Stimulated activated CD8-positive, alpha-beta memory T cell treated with anti-CD3 and anti-CD28 coated beads, Interleukin-15, amount 100 ng/mL, for 4 hours (primary cell): ENCODE measurements around the gene TPGS2.
"Not testable (repeated sequence)": the region's sequence is repeated elsewhere in the genome, so short reads cannot be mapped to it uniquely, and the experiment has no call there.

Experiments
- DNase-seq, 2 donors: peaks; one replicate each; pipeline ENCODE4 v3.0.0-alpha.2; 2020; ENCODE audit warnings: low read depth in 2 of 2

TPGS2 gene

GRCh38 chr18:36772241-36772723 is 56.5 kb downstream of the TPGS2 start:
- DNase-seq = no peak

GRCh38 chr18:36771245-36771644 is 57.6 kb downstream of the TPGS2 start:
- DNase-seq = no peak

GRCh38 chr18:36770315-36770946 is 58.4 kb downstream of the TPGS2 start:
- DNase-seq = no peak

GRCh38 chr18:36769611-36770314 is 59.0 kb downstream of the TPGS2 start:
- no peak for DNase-seq

GRCh38 chr18:36769172-36769571 is 59.6 kb downstream of the TPGS2 start:
- DNase-seq = no peak

- no peak for DNase-seq
These were observed 62.0 kb downstream of the TPGS2 start for GRCh38 chr18:36766836-36767235.

- DNase-seq = not testable (repeated sequence)
These were observed 65.8 kb downstream of the TPGS2 start for GRCh38 chr18:36762965-36763364.

- DNase-seq = no peak
These were observed 66.7 kb downstream of the TPGS2 start for GRCh38 chr18:36762074-36762473.

GRCh38 chr18:36761186-36761698 is 67.6 kb downstream of the TPGS2 start:
- DNase-seq = no peak

GRCh38 chr18:36760598-36760997 is 68.2 kb downstream of the TPGS2 start:
- DNase-seq = no peak

GRCh38 chr18:36759167-36759776 is 69.5 kb downstream of the TPGS2 start:
- no peak for DNase-seq

- DNase-seq = no peak
These were observed 70.2 kb downstream of the TPGS2 start for GRCh38 chr18:36758623-36759022.

- DNase-seq = no peak
These were observed 70.8 kb downstream of the TPGS2 start for GRCh38 chr18:36757991-36758390.

- no peak for DNase-seq
These were observed 71.7 kb downstream of the TPGS2 start for GRCh38 chr18:36757081-36757480.

GRCh38 chr18:36756242-36756641 is 72.6 kb downstream of the TPGS2 start:
- no peak for DNase-seq

- no peak for DNase-seq
These were observed 75.6 kb downstream of the TPGS2 start for GRCh38 chr18:36752929-36753865.

- DNase-seq = no peak
These were observed 83.4 kb downstream of the TPGS2 start for GRCh38 chr18:36745219-36745975.

GRCh38 chr18:36744261-36744876 is 84.4 kb downstream of the TPGS2 start:
- no peak for DNase-seq
